H1 (cell line): ENCODE results near the gene CTSK. TPM values are rescaled to one million over a fixed set of nuclear protein-coding genes. Genes with fewer than 3 reads are reported as not detected.

Experiments used
- CTCF ChIA-PET: fragments of 300-600 bp; sonication (Branson Sonifier 250); formaldehyde crosslinking; loops from one replicate; lab custom pipeline; 2021; ENCODE audit not compliant: partially characterized antibody; lab: Charles Lee
- POLR2A ChIA-PET: fragments of 300-600 bp; sonication (Branson Sonifier 250); formaldehyde crosslinking; loops from one replicate; lab custom pipeline; 2021; ENCODE audit warnings: inconsistent platforms; ENCODE audit not compliant: partially characterized antibody; lab: Charles Lee
- DNase-seq, 2 experiments: peaks; one replicate each; pipeline versions ENCODE4 v3.0.0 to v3.0.0-alpha.2; 2010 to 2022; ENCODE audit warnings: low spot score in 2 of 2, low read depth in 1 of 2, mixed read lengths in 1 of 2
- FAIRE-seq: peaks from 2 replicates; lab custom pipeline; 2011; peaks lifted over from hg19 to GRCh38; lab: Jason Lieb, UNC
- H2AFZ ChIP-seq: 2 replicates; pipeline ENCODE4 v1.8.1; 2012; ENCODE audit warnings: low read length, inconsistent platforms
- H2AK5ac ChIP-seq: 2 replicates; pipeline ENCODE4 v1.6.1; 2013; ENCODE audit warnings: low read depth, low read length
- H2BK120ac ChIP-seq: replicated peaks from 2 replicates; pipeline ENCODE3; 2013; ENCODE audit warnings: low read depth, low read length, inconsistent platforms
- H2BK12ac ChIP-seq: 2 replicates; pipeline ENCODE4 v1.6.1; 2013; ENCODE audit warnings: low read depth, low read length
- H2BK15ac ChIP-seq: 2 replicates; pipeline ENCODE4 v1.6.1; 2013; ENCODE audit warnings: low read length
- H2BK20ac ChIP-seq: 2 replicates; pipeline ENCODE4 v1.6.1; 2013; ENCODE audit warnings: low read length
- H2BK5ac ChIP-seq: 2 replicates; pipeline ENCODE4 v1.6.1; 2013; ENCODE audit warnings: low read depth, low read length
- H3K14ac ChIP-seq: 2 replicates; pipeline ENCODE4 v1.6.1; 2013; ENCODE audit warnings: inconsistent platforms; ENCODE audit not compliant: insufficient read length
- H3K18ac ChIP-seq: 2 replicates; pipeline ENCODE4 v1.6.1; 2013; ENCODE audit warnings: low read length; ENCODE audit errors: extremely low read depth
- H3K23ac ChIP-seq: 2 replicates; pipeline ENCODE4 v1.6.1; 2013; ENCODE audit warnings: inconsistent platforms; ENCODE audit not compliant: insufficient read length
- H3K23me2 ChIP-seq: 2 replicates; pipeline ENCODE4 v1.6.1; 2013; ENCODE audit warnings: low read depth, low read length
- H3K27ac ChIP-seq: 2 replicates; pipeline ENCODE4 v1.6.1; 2011; ENCODE audit warnings: low read depth, low read length, inconsistent platforms
- H3K27me3 ChIP-seq, 4 experiments: replicated peaks in 1 of 4; 1 replicate in 1 of 4; 2 replicates in 3 of 4; pipeline versions ENCODE4 v1.6.1 to v1.8.1; 2011 to 2013; ENCODE audit warnings: low read length in 3 of 4, mild to moderate bottlenecking in 3 of 4, inconsistent platforms in 2 of 4, mixed read lengths in 2 of 4, moderate library complexity in 1 of 4; ENCODE audit not compliant: control insufficient read depth in 3 of 4, insufficient read depth in 3 of 4; ENCODE audit errors: extremely low read depth in 1 of 4
- H3K36me3 ChIP-seq, 4 experiments: 2 replicates each; pipeline versions ENCODE4 v1.6.1 to v1.8.1; 2011 to 2013; ENCODE audit warnings: mild to moderate bottlenecking in 4 of 4, low read length in 3 of 4, moderate library complexity in 2 of 4, control low read depth in 1 of 4, inconsistent platforms in 1 of 4; ENCODE audit not compliant: insufficient read depth in 4 of 4, control insufficient read depth in 2 of 4
- H3K4ac ChIP-seq: replicated peaks from 2 replicates; pipeline ENCODE3; 2013; ENCODE audit warnings: low read length, low read depth, mixed read lengths, inconsistent platforms; ENCODE audit not compliant: insufficient read length
- H3K4me1 ChIP-seq, 4 experiments: replicated peaks in 1 of 4; 1 replicate in 1 of 4; 2 replicates in 3 of 4; pipeline versions ENCODE4 v1.6.1 to v1.8.1; 2011 to 2013; ENCODE audit warnings: low read length in 3 of 4, inconsistent platforms in 2 of 4, mixed read lengths in 1 of 4; ENCODE audit not compliant: insufficient read depth in 4 of 4, control insufficient read depth in 3 of 4
- H3K4me2 ChIP-seq, 2 experiments: 2 replicates each; pipeline versions ENCODE4 v1.6.1 to v1.8.1; 2011 to 2013; ENCODE audit warnings: low read depth in 2 of 2, low read length in 2 of 2, control low read depth in 1 of 2, inconsistent platforms in 1 of 2, mild to moderate bottlenecking in 1 of 2; ENCODE audit not compliant: insufficient read depth in 1 of 2
- H3K4me3 ChIP-seq, 4 experiments: fragments of 200-600, 300-600 bp in 1 of 4; sonication (generic), shearing (Covaris generic), sonication (Bioruptor Twin) in 1 of 4; 2 replicates each; pipeline versions ENCODE4 v1.5.1 to v1.8.1; 2011 to 2016; ENCODE audit warnings: low read length in 4 of 4, low read depth in 3 of 4, control low read depth in 2 of 4, inconsistent platforms in 2 of 4, mild to moderate bottlenecking in 2 of 4, mixed read lengths in 1 of 4, moderate library complexity in 1 of 4; ENCODE audit not compliant: insufficient read depth in 2 of 4; ENCODE audit errors: extremely low read depth in 1 of 4
- H3K56ac ChIP-seq: replicated peaks from 2 replicates; pipeline ENCODE3; 2013; ENCODE audit warnings: low read depth, mild to moderate bottlenecking, mixed read lengths, low read length, inconsistent platforms; ENCODE audit not compliant: insufficient read length
- H3K79me1 ChIP-seq: 2 replicates; pipeline ENCODE4 v1.6.1; 2013; ENCODE audit warnings: low read depth, low read length, control low read depth
- H3K79me2 ChIP-seq, 2 experiments: 2 replicates each; pipeline versions ENCODE4 v1.6.1 to v1.8.1; 2012 to 2013; ENCODE audit warnings: low read length in 2 of 2, mild to moderate bottlenecking in 2 of 2, inconsistent platforms in 1 of 2; ENCODE audit not compliant: insufficient read depth in 2 of 2, control insufficient read depth in 1 of 2
- H3K9ac ChIP-seq, 4 experiments: replicated peaks in 1 of 4; 1 replicate in 1 of 4; 2 replicates in 3 of 4; pipeline versions ENCODE4 v1.6.1 to v1.8.1; 2011 to 2013; ENCODE audit warnings: low read depth in 3 of 4, low read length in 3 of 4, control low read depth in 2 of 4, mild to moderate bottlenecking in 2 of 4, moderate library complexity in 2 of 4, inconsistent platforms in 1 of 4; ENCODE audit errors: extremely low read depth in 1 of 4
- H3K9me3 ChIP-seq, 2 experiments: 2 replicates each; pipeline versions ENCODE4 v1.6.1 to v1.8.1; 2012 to 2013; ENCODE audit warnings: mild to moderate bottlenecking in 2 of 2, moderate library complexity in 2 of 2, control low read depth in 1 of 2, inconsistent platforms in 1 of 2, low read depth in 1 of 2, low read length in 1 of 2, mixed read lengths in 1 of 2; ENCODE audit not compliant: insufficient read depth in 2 of 2
- H4K20me1 ChIP-seq, 2 experiments: replicated peaks in 1 of 2; 2 replicates each; pipeline versions ENCODE3 to v1.8.1; 2011 to 2013; ENCODE audit warnings: inconsistent platforms in 2 of 2, low read length in 2 of 2, mild to moderate bottlenecking in 1 of 2; ENCODE audit not compliant: insufficient read depth in 2 of 2, control insufficient read depth in 1 of 2
- H4K5ac ChIP-seq: 2 replicates; pipeline ENCODE4 v1.6.1; 2013; ENCODE audit warnings: low read length, low read depth, mixed read lengths, inconsistent platforms; ENCODE audit not compliant: insufficient read length
- H4K8ac ChIP-seq: 2 replicates; pipeline ENCODE4 v1.8.0; 2013; ENCODE audit warnings: mild to moderate bottlenecking, moderate library complexity, low read length, inconsistent platforms; ENCODE audit not compliant: insufficient read depth; ENCODE audit errors: extremely low read depth
- H4K91ac ChIP-seq: replicated peaks from 2 replicates; pipeline ENCODE3; 2013; ENCODE audit warnings: low read length, mixed read lengths, inconsistent platforms; ENCODE audit not compliant: insufficient read length
- EP300 ChIP-seq, 2 experiments: IDR thresholded peaks; 1 replicate in 1 of 2; 2 replicates in 1 of 2; pipeline ENCODE4 v1.6.1; 2011 to 2012; ENCODE audit warnings: low read depth in 2 of 2, low read length in 2 of 2, mild to moderate bottlenecking in 2 of 2, borderline replicate concordance in 1 of 2, inconsistent platforms in 1 of 2, moderate library complexity in 1 of 2
- FOSL1 ChIP-seq: IDR thresholded peaks from 2 replicates; pipeline ENCODE4 v1.6.1; 2011; ENCODE audit warnings: mild to moderate bottlenecking, low read depth, low read length, moderate library complexity; ENCODE audit not compliant: insufficient read depth
- GTF2F1 ChIP-seq: IDR thresholded peaks from 2 replicates; pipeline ENCODE4 v1.6.1; 2012; ENCODE audit warnings: low read depth, low read length, improper control_type of control experiment, borderline replicate concordance
- HDAC6 ChIP-seq: IDR thresholded peaks from one replicate; pipeline ENCODE4 v1.7.1; 2012; ENCODE audit warnings: low read depth, mild to moderate bottlenecking, inconsistent platforms, low read length, moderate library complexity
- KDM5A ChIP-seq: fragments of 200-600 bp; IDR thresholded peaks from 2 replicates; pipeline ENCODE4 v1.7.1; 2012; ENCODE audit warnings: mild to moderate bottlenecking, low read length, inconsistent platforms, mixed read lengths
- PHF8 ChIP-seq: fragments of 200-600 bp; sonication (generic); conservative IDR thresholded peaks from 2 replicates; pipeline ENCODE4 v1.7.1; 2012; ENCODE audit warnings: low read depth, mild to moderate bottlenecking, inconsistent platforms, low read length, moderate library complexity
- RAD21 ChIP-seq, 2 experiments: IDR thresholded peaks in 1 of 2; conservative IDR thresholded peaks in 1 of 2; 2 replicates each; pipeline ENCODE4 v1.6.1; 2011; ENCODE audit warnings: low read depth in 2 of 2, low read length in 2 of 2, improper control_type of control experiment in 1 of 2, inconsistent platforms in 1 of 2, mild to moderate bottlenecking in 1 of 2, moderate library complexity in 1 of 2
- RFX5 ChIP-seq: IDR thresholded peaks from 2 replicates; pipeline ENCODE4 v1.6.1; 2011; ENCODE audit warnings: low read depth, low read length, improper control_type of control experiment, borderline replicate concordance
- TBP ChIP-seq: IDR thresholded peaks from 2 replicates; pipeline ENCODE4 v1.6.1; 2011; ENCODE audit warnings: low read depth, low read length, improper control_type of control experiment
- YY1 ChIP-seq: IDR thresholded peaks from 2 replicates; pipeline ENCODE4 v1.6.1; 2011; ENCODE audit warnings: low read depth, mild to moderate bottlenecking, low read length
- WGBS, 2 experiments: shearing (Covaris generic) in 1 of 2; methylation state at CpG; one replicate each; pipeline versions ENCODE4 v1.1.6 to v1.1.7; 2013 to 2015; ENCODE audit warnings: low lambda C conversion rate in 2 of 2, mixed read lengths in 2 of 2, inconsistent platforms in 1 of 2, low coverage in 1 of 2, missing lambda C conversion rate in 1 of 2; ENCODE audit not compliant: insufficient replicate concordance in 2 of 2, insufficient coverage in 1 of 2, insufficient read length in 1 of 2; ENCODE audit errors: extremely low coverage in 1 of 2, missing lambda C conversion rate in 1 of 2; 5-methylcytosine and 5-hydroxymethylcytosine counted together
- polyA plus RNA-seq, 7 experiments: library from polyadenylated mRNA; depleted of rRNA in 3 of 7; stranded (reverse) in 5 of 7; unstranded in 2 of 7; fragments of >200 nt in 5 of 7; fragments of 200-250 nt in 2 of 7; gene quantifications; 1 replicate in 5 of 7; 2 replicates in 1 of 7; 4 replicates in 1 of 7; pipeline versions ENCODE4 v1.2.1 to v1.2.3, GENCODE V29; 2011 to 2013; ENCODE audit warnings: missing spikeins in 2 of 7, mixed read lengths in 2 of 7
- total RNA-seq: library from RNA; stranded (reverse); fragmentation: NEBNext Ultra II Directional; extraction: Animal tissue kit (Norgen Biotek cat#: 25700); gene quantifications from 2 replicates; pipeline ENCODE4 v1.2.1, GENCODE V29; 2021
- TF ChIP-seq, protein P1 (sequence below): IDR thresholded peaks from 2 replicates; pipeline ENCODE4 v1.6.1; 2011; ENCODE audit warnings: low read depth, mild to moderate bottlenecking, low read length; ENCODE audit not compliant: insufficient read depth

The CTSK gene
- total and polyA plus RNA-seq, 2 of the 8 experiments (the other 6 are each of a cell fraction or from before 2014, with no cell fraction given) = 2.7 to 4.2 TPM

DNA sequence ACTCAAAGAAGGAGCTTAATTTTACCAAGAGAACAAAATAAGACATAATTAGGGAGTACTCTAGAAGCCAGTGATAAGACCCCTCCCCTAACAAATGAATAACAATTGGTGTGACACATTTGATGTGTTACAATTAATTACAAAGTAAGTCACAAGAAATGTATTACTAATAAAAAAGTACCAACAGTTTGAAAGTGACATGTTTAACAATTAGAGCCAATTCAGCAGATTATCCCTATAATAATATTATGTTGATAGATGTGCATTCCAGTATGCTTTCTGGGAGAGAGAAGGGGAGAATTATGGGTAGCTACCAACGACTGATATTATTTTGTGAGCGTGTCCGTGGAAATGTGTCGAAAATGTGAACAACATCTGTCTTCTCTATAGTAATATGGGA lies 19.1 kb downstream of the CTSK start:
- no peak overlapping the region for H2BK15ac ChIP-seq
- H4K5ac ChIP-seq = no peak overlapping the region
- H4K20me1 ChIP-seq = no peaks in the 10 kb centered on the region
- H3K56ac ChIP-seq = no peak overlapping the region
- no peak for DNase-seq
- FAIRE-seq = no peak
- H3K79me2 ChIP-seq = no peaks in the 10 kb centered on the region
- H3K23ac ChIP-seq = no peak overlapping the region
- CTCF ChIA-PET = interaction anchor here (0.8 to 1.3 kb wide), 3 partner anchors 10 to 218 kb away, joined by 3 to 4 read pairs (median 3); partner anchors contain the start of gene MINDY1
- no peak overlapping the region for H3K18ac ChIP-seq
- no peak overlapping the region for H2BK5ac ChIP-seq
- no peaks in the 10 kb centered on the region for H3K27me3 ChIP-seq
- no peak overlapping the region for H3K4me2 ChIP-seq
- H2BK20ac ChIP-seq = no peak overlapping the region
- H2AFZ ChIP-seq = peak overlapping the region; percentile 13; the same call in 1 of the 2 replicates
- no peak overlapping the region for H3K27ac ChIP-seq
- no peaks in the 10 kb centered on the region for H3K79me1 ChIP-seq
- no peak overlapping the region for H4K8ac ChIP-seq
- POLR2A ChIA-PET = interaction anchor here (1.1 to 1.4 kb wide), 2 partner anchors 20 to 228 kb away, joined by 3 read pairs; partner anchors contain the start of gene CTSK
- 98% methylated on average over 4 of the region's 4 CpGs; no CpG with 5 or more reads in 1 of the 2 experiments for WGBS, 2 experiments
- no peak overlapping the region for H2BK120ac ChIP-seq
- H4K91ac ChIP-seq = no peak overlapping the region
- H3K4me3 ChIP-seq = no peak overlapping the region
- TF ChIP-seq, protein P1, sequence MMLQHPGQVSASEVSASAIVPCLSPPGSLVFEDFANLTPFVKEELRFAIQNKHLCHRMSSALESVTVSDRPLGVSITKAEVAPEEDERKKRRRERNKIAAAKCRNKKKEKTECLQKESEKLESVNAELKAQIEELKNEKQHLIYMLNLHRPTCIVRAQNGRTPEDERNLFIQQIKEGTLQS = no peak
- no peak for TF ChIP-seq HDAC6
- TF ChIP-seq PHF8 = no peak
- no peak for TF ChIP-seq GTF2F1
- no peak for TF ChIP-seq RAD21 (IDR thresholded peaks at IDR 0.05 in 1 of 2, conservative IDR thresholded peaks at IDR 0.05 in 1 of 2; ENCODE audit: low read depth in 2 of 2, low read length in 2 of 2)
- no peak for TF ChIP-seq TBP
- TF ChIP-seq RFX5 = no peak
- no peak for TF ChIP-seq KDM5A
- no peak for TF ChIP-seq YY1
- TF ChIP-seq FOSL1 = no peak
- no peak for TF ChIP-seq EP300 (IDR thresholded peaks at IDR 0.05; ENCODE audit: borderline replicate concordance in 1 of 2, low read depth in 2 of 2, low read length in 2 of 2)
- H3K9me3 ChIP-seq = no peaks in the 10 kb centered on the region
- H3K4ac ChIP-seq = no peak overlapping the region
- no peaks in the 10 kb centered on the region for H3K23me2 ChIP-seq
- H3K9ac ChIP-seq = no peak overlapping the region
- H3K36me3 ChIP-seq = no peaks in the 10 kb centered on the region
- no peak overlapping the region for H3K14ac ChIP-seq
- H2AK5ac ChIP-seq = no peak overlapping the region
- no peak overlapping the region for H2BK12ac ChIP-seq
- H3K4me1 ChIP-seq = peaks cover 0 to 3% (median 0%) of the 10 kb centered on the region in 4 experiments; a peak in 1 of 7 replicates
